HG02610 (cell line): ENCODE data around the gene DNAJB6.

Source experiments
- ATAC-seq: cut with Tn5 transposase; IDR thresholded peaks from one replicate; pipeline ENCODE4 v1.9.1; 2021; ENCODE audit warnings: mild to moderate bottlenecking, moderate library complexity; ENCODE audit not compliant: unreplicated experiment

DNAJB6 gene

DNA sequence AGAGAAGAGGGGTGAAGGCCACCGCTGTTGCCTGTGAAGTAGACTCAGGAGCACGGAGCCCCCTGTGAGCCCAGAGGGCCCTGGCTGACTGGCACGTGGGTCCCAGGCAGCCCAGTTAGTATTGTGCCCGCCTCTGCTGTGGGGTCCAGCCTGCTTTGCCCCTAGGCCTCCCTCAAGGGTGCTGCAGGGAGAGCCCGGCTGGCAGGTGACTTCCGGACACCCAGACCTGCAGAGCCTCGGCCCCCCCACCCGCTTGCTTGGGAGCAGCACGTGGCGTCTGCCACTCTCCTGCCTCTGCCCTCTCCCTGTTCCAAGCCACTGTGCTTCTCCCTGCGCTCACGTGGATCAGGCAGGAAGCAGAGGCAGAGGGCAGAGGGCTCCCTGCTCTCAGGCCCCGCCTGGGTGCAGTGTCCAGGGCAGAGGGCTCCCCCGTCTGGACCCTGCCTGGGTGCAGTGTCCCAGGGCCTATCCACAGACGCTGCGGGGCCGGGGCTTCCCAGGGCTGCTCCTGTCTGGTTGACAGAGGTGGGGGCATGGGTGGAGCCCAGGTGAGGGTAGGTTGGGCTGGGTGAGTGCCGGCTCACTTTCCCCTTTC, 88.4 kb downstream of the DNAJB6 start:
- ATAC-seq = no peak

DNA sequence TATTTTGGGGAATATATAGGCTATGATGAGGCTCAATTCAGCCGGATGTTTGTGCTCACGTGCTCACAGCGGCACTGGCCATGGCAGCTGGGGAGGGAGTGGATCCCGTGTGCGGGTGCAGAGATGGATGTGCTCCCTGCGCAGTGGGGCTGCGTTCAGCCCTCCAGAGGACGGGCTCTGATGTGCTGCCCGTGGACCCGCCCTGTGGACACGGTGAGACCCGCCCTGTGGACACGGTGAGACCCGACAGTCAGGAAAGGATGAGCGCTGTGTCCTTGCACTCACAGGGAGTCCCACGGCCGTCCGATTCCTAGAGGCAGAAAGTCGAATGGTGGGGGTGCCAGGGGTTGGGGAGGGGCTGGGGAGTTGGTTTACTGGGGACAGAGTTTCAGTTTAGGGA, 89.0 kb downstream of the DNAJB6 start:
- ATAC-seq = no peak

DNA sequence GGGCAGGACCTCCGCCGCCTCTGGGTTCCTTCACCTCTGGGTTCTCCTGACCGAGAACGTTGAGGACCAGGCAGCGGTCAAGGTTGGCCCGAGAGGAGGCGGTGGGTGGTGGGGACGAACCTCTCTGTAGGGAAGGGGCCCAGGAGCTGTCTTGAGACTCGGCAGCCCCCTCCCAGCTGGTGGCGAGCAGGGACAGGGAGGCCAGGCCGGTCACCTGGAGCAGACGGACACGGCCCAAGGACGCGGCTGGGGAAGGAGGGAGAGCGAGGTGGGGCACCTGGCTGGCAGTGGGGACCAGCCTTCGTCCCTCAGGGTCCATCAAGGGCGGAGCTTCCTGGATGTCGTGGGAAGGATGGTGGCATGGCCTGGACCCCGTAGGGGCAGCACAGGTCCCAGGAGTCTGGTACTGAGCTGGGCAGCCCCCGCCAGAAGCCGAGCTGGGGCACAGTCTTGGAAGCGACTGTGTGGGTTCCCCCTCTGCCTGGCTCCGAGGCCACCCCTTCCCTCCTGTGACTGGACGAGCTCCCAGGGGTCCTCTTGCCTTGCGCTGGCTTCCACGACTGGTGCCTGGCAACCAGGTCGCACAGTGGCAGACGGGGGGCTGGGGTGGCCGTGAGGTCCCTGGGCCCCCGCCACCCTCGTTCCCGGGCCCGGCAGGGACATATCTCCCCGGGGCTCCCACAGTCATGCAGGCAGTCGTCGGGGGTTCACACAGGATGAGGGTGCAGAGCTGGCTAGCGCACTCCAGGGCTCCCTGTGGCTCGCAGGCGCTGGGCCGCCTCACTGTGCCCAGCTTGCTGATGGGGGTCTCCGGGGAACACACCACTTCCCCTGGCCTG, 89.9 kb downstream of the DNAJB6 start:
- ATAC-seq = no peak

DNA sequence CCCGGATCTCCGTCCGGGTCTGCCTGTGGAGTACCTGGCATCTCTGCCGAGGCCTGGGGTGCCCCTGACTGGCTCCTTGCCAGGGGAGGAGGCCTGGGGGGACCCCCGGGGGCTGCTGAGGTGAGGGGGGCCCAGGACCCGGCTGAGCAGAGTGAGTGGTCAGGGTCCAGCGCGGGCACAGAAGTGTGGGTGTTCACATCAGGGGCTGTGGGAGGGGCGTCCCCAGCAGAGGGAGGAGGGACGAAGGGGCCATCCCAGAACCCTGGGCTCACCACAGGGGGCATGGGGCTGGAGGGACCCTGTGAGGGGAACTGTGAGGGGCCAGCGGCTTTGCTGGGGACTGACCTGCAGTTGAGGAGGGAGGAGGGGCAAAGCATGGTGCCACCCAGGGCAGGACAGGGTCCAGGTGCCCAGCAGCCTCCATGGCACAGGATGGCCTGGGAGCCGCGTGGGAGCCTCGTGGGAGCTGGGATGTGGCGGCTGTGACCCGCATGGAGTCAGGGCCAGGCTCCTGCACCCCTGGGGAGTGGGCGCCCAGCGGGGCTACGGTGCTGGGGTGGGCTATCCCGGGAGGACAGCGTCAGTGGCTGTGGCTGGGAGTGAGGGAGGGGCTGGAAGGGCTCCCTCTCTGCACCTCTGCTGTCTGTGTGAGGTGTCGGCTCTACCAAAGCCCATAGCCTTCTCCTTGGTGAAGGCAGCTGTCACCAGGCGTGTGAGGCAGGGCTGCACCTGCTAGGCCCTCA, 91.2 kb downstream of the DNAJB6 start:
- ATAC-seq = no peak

DNA sequence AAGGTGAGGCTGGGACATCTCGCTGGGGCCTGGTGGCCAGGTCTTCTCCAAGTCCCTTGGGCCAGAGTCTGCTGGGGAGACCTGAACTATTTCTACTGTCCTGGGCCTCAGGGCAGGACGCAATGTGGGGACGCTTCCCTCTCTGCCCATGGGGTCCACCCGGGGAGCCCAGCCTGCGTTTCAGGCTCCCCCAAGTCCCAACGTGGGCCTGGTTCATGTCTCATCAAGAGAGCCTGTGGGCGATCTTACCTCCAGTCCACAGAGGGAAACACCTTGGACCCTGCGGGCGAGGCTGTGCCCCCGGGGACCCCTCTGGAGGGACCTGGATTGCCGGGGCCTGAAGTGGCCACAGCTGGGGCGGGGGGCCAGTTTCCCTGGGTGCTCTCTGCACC, 91.7 kb downstream of the DNAJB6 start:
- no peak for ATAC-seq

DNA sequence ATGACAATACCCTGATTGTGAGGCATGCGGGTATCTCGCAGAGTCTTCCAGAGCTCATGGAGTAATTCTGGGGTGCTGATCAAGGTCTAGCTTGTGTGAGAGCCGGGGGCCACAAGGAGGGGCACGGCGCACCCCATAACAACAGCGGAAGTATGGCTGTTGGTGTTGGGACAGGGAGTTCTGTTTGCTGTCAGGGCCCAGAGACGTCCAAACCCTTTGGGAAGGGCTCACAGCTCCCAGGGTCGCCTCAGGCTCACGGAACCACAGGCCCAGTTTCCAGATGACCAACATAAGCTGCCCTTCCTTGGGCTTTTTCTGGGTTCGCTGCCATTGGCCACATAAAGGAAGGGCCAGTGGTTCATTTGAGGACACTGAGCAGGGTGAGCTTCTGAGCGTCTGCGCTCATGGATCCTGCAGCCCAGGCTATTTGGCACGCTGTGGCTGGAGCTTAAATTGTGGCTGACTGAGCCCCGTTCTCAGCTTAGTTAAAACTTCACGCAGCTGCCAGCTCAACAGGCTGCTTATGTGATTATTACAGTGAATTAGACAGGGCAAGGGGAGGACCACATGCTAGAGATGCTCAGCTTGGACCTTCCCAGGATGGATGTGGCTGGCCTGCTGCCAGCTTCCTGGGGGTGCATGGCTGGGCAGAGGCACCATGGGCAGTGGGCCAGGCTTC, 92.3 kb downstream of the DNAJB6 start:
- ATAC-seq = no peak

DNA sequence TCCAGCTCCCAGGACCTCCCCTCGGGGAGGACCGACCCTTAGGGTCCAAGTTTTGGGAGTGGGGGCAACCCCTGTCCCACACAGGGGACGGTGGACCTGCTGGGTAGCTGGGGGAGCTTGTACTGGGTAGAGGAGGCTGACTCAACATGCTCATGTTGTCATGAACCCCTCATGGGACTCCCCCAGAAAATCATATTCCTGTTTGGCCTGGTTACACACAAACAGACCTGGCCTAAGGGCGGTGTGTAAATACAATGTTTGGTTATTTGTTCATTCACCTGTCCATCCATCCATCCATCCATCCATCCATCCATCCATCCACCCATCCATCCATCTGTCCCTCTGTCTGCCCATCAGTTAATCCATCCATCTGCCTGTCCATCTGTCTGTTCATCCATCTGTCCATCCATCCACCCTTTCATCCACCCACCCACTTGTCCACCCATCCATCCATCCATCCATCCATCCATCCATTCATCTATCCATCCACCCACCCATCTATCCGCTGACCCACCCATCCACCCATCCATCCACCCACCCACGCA, 92.9 kb downstream of the DNAJB6 start:
- no peak for ATAC-seq

DNA sequence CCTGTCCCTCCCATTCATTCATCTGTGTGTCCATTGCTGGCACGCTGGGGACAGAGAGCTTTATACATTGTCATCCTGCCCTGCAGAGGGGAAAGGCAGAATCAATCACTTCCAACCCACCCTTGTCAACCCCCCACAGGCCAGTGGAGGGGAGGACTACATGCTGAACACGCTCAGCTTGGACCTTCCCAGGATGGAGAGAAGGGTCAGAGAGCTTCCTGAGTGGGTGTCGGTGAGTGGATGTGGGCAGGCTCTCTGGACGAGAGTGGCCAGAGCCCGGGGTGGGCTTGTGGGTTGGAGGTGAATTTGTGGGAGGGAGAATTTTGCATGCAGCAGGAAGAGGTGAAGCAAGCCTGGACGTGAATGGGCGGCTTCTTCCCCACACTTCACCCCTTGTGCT, 93.9 kb downstream of the DNAJB6 start:
- ATAC-seq = no peak

DNA sequence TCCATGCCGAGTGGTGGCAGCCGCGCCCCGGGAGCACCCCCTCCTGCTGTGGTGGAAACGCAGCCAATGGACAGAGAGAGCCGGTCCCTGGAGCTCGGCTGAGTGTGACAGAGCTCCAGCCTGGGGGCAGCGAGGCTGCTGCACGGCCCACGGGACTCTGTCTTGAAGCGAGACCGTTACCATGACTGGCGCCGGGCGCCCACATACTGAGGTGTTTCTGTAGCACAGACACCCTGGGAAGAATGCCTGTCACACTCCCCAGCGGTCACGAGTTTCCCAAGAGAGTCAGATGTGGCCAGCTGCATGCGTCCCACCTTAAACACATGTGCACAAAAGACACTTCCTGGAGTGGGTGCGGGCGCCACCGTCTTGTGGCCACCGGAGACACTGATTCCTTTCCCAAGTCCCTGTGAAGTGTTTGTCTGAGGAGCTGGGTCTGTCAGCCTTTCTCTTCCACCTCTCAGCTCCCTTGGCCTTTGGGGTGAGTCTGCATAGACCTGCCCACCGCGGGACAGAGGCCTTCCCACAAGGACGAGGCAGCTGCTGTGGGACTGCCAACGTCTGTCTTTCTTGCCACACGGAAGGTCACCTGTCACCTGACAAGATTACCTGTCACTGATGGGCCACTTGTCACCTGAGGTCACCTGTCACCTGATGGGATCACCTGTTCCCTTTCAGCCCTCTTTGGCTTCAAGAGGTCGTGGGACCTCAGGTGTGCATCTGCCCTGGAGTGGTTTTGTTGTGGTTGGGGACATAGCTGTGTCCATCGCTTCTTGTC, 94.6 kb downstream of the DNAJB6 start:
- no peak for ATAC-seq

DNA sequence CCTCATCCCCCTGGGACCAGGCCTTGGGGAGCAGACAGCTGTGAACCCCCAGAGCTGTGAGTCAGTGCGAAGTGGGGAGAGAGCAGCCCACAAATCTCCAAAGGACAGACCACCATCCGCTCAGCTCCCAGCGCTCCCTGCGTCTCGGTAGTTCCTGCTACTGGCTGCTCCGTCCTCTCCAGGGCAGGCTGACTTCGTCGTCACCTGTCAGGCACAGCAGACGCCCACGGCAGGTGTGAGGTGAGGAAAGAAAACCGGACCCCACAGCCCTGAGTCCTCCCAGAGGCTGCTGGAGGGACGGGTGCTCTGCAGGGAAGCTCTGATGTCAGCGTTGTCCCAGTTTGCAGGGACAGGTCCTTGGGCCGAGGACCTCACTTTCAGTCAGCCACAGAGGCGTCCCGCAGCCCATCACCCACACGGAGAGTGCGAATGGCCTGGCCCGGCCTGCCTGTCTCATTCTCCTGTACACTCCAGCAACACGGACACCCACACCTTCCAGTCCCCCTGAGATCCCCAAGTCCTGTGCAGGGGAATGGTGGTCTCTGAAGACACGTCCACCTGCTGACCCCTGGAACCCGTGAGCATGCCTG, 95.2 kb downstream of the DNAJB6 start:
- no peak for ATAC-seq

DNA sequence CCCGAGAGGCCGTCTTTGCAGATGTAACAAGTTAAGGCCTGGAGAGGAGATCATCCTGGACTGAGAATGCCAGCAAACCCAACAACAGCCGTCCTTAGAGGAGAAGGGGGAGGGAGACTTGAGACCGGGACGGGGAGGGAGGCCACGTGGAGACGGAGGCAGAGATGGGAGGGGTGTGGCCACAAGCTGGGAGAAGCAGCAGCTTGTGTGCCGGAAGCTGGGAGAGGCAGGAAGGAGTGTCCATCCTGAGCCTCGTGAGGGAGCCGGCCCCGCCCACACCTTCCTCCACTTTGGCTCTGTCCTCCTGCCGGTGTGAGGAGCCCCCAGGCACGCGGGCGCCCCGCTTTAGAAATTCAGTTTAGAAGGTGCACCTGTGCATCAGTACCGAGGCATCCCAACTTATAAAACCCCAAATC, 95.7 kb downstream of the DNAJB6 start:
- ATAC-seq = no peak

DNA sequence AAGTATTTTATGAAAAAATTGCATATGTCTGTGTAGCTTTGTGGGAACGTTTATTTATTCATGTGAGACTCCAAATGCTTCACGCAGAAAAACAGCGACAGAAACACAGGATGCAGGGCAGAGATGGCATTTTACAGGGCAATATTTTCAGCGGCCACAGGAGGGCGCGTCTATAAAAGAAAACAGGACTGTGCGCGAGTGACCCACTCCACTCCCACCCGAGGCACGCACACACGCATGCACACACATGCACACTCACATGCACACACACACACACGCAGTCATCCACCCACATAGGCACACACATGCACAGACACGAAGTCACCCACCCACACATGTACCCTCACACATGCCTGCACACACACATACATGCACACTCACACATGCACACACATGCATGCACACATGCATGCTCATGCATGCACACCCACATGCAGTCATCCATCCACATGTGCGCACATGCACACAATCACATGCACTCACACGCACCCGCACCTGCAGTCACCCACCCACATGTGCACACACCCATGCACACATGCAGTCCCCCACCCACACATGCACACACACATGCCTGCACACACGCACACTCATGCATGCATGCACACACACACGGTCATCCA, 96.3 kb downstream of the DNAJB6 start:
- ATAC-seq = no peak

DNA sequence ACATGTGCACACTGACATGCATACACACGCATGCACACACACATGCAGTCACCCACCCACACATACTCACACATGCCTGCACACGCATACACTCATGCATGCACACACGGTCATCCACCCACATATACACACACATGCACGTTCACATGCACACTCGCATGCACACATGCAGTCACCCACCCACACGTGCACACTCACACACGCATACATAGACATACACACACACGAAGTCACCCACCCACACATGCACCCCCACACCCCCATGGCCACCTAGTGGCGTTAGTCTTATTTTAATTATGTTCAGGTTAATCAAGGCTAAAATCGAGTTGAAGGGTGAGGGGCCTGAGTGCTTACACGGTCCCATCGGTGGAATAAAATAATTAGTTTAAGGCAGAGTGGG, 96.8 kb downstream of the DNAJB6 start:
- ATAC-seq = no peak

DNA sequence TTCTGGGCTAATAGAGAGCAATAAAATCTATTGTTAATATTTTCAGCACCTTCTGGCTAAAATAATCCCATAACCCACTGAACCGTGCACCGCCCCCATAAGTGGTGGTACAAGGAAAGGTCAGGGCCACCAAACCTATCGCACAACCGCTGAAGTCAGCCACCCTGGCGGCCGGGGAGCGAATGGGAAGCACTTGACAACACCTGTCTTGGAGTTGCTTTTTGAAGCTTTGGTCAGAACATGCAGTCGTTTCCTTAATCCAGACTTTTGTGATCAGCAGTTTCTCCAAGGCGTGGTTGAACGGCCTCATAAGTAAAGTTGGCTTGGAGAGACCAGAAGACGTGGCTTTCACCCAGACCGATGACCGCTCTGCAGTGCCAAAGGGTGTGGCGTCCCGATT, 97.4 kb downstream of the DNAJB6 start:
- no peak for ATAC-seq

DNA sequence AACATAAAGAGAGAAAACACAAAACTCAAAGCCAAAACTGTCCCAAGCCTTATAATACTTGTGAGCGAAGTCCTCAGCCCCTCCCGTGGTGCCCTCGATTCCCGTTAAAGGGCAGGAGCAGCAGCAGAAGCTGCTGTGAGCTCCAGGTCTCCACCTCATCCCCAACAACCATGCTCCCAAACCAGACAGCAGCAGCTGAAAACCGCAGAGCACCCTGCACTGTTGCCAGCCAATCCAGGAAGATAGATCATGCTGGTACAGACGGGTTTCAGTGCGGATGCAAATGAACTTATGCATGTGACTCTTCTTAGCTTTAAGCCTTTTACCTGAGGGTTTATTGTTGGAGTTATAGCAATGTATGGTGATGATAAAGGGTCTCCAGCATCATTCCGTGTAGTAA, 97.9 kb downstream of the DNAJB6 start:
- no peak for ATAC-seq

DNA sequence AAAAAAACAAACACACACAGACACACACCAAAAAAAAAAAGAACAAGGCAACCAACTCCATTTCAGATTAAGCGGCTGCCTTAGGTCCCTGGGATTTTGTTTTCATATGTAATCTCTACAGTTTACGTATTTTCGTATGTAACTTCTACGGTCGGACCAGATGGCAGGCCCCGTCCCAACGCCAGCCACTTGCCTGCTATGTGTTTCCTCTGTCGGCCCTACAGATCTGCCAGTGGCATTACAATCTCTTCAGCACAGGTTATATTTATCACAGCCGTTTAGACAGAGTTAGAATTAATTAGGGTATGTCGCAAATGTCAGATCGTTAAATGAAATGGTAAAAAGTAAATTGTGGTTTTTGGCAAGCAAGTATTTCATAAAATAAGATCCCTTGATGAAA, 99.3 kb downstream of the DNAJB6 start:
- ATAC-seq = no peak

DNA sequence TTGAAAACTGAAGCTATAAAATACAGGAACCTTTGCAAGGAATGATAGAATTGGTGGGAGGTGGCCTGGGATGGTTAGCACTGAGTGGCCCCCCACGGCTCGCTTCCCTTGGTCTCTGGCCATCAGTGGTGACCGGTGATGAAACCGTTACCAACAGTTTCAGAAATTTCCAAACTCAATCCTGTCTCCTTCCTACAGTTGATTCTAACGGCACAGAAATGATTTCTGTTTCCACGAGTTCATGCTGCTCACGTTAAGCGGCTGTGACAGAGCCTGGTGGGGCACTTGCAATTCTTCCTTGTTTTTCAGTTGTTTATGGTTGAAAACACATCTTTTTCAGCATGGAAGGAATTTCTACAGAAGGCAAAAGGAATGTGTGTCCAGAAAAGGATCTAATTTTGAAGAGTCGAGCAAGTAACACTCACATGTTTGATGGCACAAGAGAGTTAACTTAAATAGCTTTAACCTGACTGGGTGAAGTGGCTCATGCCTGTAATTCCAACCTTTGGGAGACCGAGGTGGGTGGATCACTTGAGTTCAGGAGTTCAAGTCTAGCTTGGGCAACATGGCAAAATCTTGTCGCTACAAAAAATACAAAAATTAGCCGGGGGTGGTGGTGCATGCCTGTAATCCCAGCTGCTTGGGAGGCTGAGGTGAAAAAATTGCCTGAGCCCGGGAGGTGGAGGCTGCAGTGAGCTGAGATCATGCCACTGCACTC, 100.1 kb downstream of the DNAJB6 start:
- ATAC-seq = no peak

DNA sequence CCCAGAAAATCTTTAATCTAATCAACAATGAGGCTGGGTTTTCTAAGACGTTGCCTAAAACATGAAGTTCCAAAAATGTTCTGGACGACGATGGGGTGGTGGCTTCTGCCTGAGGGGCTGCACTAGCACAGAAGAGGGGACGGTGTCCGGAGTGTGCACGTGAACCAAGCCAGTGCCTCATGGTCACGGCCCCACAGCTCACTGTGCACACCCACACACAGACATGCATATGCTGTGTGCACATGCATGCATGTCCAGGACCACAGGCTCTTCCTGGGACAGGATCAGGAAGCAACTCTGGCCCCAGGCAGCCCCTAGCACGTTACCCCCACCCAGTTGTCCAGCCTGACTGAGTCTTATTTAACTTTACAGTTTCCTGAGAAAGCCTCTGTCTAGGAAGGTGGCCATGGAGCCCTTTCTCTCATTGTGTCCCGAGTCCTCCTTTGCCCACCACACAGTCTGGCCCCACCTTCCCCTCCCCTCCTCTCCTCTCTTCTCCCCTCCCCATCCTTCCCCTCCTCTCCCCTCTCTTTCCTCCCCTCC, 100.8 kb downstream of the DNAJB6 start:
- no peak for ATAC-seq
